Mucosa of stomach (tissue), 1 donor: ENCODE measurements around the gene APBA3.

Source experiments
- H3K27me3 ChIP-seq: one replicate; pipeline ENCODE4 v1.7.0; 2013; ENCODE audit warnings: mild to moderate bottlenecking, low read length; ENCODE audit not compliant: control insufficient read depth, insufficient read depth
- H3K36me3 ChIP-seq: one replicate; pipeline ENCODE4 v1.7.0; 2013; ENCODE audit warnings: low read length; ENCODE audit not compliant: control insufficient read depth, insufficient read depth
- H3K4me1 ChIP-seq: one replicate; pipeline ENCODE4 v1.7.0; 2013; ENCODE audit warnings: mild to moderate bottlenecking, low read length; ENCODE audit not compliant: control insufficient read depth, insufficient read depth
- H3K4me3 ChIP-seq: one replicate; pipeline ENCODE4 v1.7.0; 2013; ENCODE audit warnings: low read length
- H3K9ac ChIP-seq: one replicate; pipeline ENCODE4 v1.7.0; 2013; ENCODE audit warnings: mild to moderate bottlenecking, low read length, moderate library complexity
- H3K9me3 ChIP-seq: one replicate; pipeline ENCODE4 v1.7.0; 2013; ENCODE audit warnings: mild to moderate bottlenecking, low read length, moderate library complexity; ENCODE audit not compliant: control insufficient read depth
- donor health status: Pancreatic carcinoma.

Gene APBA3

DNA sequence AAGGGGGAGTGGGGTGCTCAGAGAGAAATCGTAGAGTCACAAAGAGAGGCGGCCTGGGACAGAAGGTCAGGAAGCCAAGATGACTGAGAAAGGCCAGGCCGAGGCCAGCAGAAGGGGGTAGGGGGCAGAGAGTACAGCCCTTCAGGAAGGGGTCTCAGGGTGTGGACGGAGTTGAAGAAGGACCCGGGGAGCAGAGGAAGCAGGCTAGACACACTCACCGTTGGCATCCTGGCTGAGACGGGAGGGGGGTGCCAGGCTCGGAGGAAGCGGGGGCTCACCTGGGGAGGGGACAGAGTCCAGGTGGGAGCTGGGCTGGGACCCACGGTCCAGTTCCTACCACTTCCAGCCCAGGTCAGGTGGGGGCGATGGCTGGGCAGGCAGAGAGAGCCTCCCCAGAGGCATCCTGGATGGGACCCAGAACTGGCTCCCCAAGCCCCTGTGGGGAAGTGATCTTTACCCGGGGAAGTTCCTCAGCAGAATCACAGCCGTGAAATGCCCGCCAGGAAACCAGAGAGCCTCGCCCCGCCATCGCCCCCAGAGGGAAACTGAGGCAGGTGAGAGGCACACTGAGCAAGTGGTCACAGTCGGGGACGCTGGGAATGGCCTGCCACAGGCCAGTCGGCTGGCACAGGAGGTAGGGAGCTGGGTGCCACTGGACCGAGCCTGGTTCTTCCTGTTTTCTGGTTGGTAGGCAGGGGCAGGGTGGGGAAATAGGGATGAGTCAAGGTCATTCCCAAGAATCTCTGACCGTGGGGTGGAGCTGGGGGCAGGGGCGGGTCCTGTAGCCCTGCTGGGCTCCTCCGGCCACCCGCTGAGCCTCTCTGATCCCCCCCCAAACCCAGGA lies 23.3 kb upstream of the APBA3 start:
- no peaks in the 10 kb centered on the region for H3K9me3 ChIP-seq
- no peak overlapping the region for H3K9ac ChIP-seq
- H3K27me3 ChIP-seq, result peaks cover 25% of the 10 kb centered on the region
- H3K4me1 ChIP-seq, result no peaks in the 10 kb centered on the region
- no peaks in the 10 kb centered on the region for H3K36me3 ChIP-seq
- H3K4me3 ChIP-seq, result no peak overlapping the region

DNA sequence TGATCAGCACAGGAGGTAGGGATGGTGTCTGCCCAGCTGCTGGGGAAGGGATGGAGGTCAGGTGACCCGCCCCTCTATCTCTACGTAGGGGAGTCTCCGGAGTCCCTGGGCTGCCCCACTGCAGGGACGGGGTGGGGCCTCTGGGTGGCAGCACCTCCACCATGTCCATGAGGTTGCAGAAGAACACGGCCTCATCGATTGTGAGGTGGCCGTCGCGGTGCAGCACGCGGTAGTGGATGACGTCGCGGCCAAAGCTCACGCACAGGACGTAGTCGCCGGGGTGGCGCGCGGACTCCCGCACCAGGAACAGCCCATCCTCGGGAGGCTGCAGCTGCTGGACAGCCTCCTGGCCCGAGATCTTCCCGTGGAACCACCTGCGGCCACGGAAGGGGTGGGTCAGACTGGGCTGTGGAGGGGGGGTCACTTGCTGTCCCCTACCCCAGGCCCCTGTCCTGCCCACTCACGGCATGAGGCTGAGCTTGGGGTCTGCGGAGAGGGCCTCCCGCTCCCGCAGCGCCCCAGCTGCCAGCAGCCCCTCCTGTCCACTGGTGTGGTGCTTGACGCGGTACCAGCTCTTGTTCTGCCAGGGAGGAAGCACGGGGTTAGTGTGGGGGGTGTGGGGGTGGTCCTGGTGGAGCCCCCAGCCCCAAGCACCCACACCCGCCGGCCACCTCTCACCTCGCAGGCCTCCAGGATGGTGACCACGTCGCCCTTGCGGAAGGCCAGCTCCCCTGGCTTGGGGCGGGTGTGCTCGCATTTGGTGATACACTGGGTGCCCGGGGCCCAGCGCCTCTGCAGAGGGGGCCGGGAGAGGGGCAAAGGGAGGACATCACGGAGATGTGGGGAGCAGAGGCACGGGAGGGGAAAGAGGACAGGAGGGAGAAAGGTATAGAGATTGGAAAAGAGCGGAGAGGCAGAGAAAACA lies 22.4 kb upstream of the APBA3 start:
- Histone ChIP-seq H3K9me3 (no peaks in the 10 kb centered on the region), H3K4me1 (no peaks in the 10 kb centered on the region), H3K4me3 (no peak overlapping the region), H3K27me3 (peaks cover 25% of the 10 kb centered on the region), H3K36me3 (no peaks in the 10 kb centered on the region), H3K9ac (no peak overlapping the region)

DNA sequence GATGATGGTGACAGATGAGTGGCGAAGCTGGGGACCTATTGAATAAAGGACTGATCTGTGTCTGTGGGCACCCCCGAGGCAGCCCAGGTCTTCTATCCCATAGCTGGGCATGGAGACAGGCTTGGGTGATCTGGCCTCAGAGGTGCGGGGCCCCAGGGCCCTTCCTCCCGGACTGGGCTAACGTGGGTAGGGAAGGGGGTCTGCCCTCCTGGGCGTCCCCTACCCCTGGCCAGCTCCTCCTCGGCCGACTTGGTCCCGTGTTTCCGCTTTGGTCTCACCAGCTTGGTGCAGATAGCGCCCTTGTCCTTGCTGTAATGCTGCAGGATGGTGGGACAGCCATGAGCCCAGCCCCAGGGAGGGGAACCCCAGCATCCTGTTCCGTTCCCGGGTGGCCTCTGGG lies 21.4 kb upstream of the APBA3 start:
- H3K4me3 ChIP-seq, result no peak overlapping the region
- no peaks in the 10 kb centered on the region for H3K9me3 ChIP-seq
- H3K4me1 ChIP-seq, result no peaks in the 10 kb centered on the region
- peaks cover 25% of the 10 kb centered on the region for H3K27me3 ChIP-seq
- no peak overlapping the region for H3K9ac ChIP-seq
- H3K36me3 ChIP-seq, result no peaks in the 10 kb centered on the region

DNA sequence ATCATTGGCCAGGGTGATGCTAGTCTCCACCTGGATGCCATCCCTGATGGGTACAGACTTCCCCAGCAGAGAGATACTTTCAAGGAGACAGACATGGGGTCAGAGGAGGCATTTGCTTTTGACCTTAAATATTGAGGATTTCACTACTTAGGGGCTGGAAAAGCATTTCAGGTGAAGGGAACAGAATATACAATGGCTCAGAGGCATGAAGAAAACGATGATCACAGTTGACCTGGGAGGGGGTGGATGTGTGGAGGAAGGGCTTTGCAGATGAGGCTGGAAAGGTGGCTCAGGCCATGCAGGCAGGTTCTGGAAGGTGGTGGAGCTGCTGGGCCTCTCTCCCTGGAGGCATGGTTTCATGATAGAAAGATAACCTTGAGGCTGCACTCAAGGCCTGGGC lies 20.8 kb upstream of the APBA3 start:
- Histone ChIP-seq H3K4me1 (no peaks in the 10 kb centered on the region), H3K27me3 (peaks cover 25% of the 10 kb centered on the region), H3K9me3 (no peaks in the 10 kb centered on the region), H3K9ac (no peak overlapping the region), H3K36me3 (no peaks in the 10 kb centered on the region), H3K4me3 (no peak overlapping the region)

GRCh38 chr19:3781603-3782002 lies 20.1 kb upstream of the APBA3 start:
- no peaks in the 10 kb centered on the region for H3K36me3 ChIP-seq
- H3K4me3 ChIP-seq, result no peak overlapping the region
- H3K9ac ChIP-seq, result no peak overlapping the region
- H3K27me3 ChIP-seq, result peaks cover 21% of the 10 kb centered on the region
- H3K4me1 ChIP-seq, result no peaks in the 10 kb centered on the region
- no peaks in the 10 kb centered on the region for H3K9me3 ChIP-seq

DNA sequence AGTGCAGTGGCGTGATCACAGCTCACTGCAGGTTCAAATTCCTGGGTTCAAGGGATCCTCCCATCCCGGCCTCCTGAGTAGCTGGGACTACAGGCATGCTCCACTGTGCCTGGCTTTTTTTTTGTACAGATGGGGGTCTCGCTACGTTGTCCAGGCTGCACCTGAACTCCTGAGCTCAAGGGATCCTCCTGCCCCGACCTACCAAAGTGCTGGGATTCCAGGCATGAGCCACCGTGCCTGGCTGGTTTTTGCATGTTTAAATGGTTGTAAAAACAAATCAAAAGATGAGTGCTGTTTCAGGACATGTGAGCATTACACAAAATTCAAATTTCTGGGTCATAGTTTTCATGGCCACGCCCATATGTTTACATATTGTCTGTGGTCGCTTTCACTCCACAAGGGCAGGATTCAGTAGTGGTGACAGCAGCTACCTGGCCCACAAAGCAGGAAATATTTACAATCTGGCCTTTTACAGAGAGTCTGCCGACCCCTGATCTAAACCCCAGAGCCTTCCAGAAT lies 19.4 kb upstream of the APBA3 start:
- H3K4me1 ChIP-seq, result no peaks in the 10 kb centered on the region
- H3K9me3 ChIP-seq, result no peaks in the 10 kb centered on the region
- H3K36me3 ChIP-seq, result no peaks in the 10 kb centered on the region
- H3K9ac ChIP-seq, result no peak overlapping the region
- H3K4me3 ChIP-seq, result no peak overlapping the region
- peaks cover 18% of the 10 kb centered on the region for H3K27me3 ChIP-seq

DNA sequence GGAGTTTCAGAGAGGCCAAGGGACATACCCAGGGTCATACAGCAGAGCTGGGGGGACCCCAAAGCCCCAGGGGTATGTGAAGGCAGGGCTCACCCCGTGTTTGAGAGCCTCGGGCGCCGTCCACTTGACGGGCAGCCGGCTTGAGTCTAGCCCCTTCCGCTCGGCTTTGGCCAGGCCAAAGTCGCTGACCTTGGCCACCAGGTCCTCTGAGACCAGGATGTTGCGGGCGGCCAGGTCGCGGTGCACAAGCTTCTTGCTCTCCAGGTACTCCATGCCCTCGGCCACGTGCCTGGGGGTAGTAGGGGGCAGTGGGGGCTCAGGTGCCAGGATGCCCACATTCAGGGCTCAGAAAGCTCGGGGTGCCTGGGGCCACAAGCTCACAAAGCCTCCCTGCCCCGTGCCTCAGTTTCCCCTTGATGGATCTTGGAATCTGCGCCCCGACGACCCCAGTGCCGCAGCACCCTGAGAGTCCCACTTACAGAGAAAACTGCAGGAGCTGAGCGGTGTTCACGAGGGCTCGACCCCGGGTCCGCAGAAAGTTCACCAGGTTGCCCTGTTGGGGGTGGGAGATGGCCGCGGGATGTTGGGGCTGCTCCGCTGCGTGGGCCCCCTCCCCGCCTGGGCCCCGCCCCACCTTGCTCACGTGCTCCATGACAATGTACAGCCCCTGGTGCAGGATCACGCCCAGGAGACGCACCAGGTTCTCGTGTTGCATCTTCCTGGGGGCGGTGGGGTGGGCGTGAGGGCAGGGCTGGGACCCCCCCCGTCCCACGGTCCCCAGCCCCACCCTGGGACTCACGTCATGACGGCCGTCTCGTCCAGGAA lies 17.6 kb upstream of the APBA3 start:
- Histone ChIP-seq H3K9me3 (no peaks in the 10 kb centered on the region), H3K27me3 (peaks cover under 1% of the 10 kb centered on the region), H3K9ac (no peak overlapping the region), H3K4me1 (no peaks in the 10 kb centered on the region), H3K4me3 (no peak overlapping the region), H3K36me3 (no peaks in the 10 kb centered on the region)

GRCh38 chr19:3778104-3778867 lies 16.8 kb upstream of the APBA3 start:
- Histone ChIP-seq H3K4me1 (no peaks in the 10 kb centered on the region), H3K36me3 (no peaks in the 10 kb centered on the region), H3K4me3 (no peak overlapping the region), H3K9ac (no peak overlapping the region), H3K9me3 (no peaks in the 10 kb centered on the region), H3K27me3 (no peaks in the 10 kb centered on the region)

DNA sequence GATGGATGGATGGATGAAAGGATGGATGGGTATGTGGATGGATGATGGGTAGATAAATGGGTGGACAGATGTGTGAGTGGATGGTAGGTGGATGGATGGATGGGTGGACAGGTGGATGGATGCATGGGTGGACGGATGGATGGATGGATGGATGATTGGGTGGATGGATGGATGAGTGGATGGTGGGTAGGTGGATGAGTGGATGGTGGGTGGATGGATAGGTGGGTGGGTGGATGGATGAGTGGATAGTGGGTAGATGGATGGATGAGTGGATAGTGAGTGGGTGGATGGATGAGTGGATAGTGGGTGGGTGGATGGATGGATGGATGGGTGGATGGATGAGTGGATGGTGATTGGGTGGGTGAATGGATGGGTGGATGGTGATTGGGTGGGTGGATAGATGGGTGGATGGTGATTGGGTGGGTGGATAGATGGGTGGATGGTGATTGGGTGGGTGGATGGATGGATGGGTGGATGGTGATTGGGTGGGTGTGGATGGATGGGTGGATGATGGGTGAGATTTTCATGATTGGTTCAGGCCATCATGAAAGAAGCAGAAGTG lies 15.1 kb upstream of the APBA3 start:
- no peaks in the 10 kb centered on the region for H3K9me3 ChIP-seq
- no peak overlapping the region for H3K4me3 ChIP-seq
- no peaks in the 10 kb centered on the region for H3K36me3 ChIP-seq
- H3K9ac ChIP-seq, result no peak overlapping the region
- no peaks in the 10 kb centered on the region for H3K4me1 ChIP-seq
- no peaks in the 10 kb centered on the region for H3K27me3 ChIP-seq

DNA sequence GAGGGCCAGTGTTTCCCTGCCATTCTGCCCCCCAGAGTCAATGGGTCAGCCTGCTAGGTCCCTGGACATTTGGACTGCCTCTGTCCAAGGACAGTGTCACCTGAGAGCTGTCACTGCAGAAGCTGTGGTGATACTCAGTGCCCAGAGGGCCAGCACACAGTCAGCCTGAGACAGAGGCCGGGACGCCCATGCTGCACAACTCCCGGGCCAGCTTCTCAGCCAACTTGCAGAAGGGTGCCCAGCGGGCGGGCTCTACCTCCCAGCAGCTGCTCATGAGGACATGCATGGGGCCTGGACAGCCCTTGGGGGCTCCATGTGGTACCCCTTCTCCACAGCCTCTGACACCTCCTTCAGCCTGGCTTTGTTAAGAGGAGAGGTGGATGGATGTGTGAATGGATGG lies 14.3 kb upstream of the APBA3 start:
- no peaks in the 10 kb centered on the region for H3K9me3 ChIP-seq
- H3K27me3 ChIP-seq, result no peaks in the 10 kb centered on the region
- H3K9ac ChIP-seq, result no peak overlapping the region
- H3K36me3 ChIP-seq, result no peaks in the 10 kb centered on the region
- H3K4me1 ChIP-seq, result no peaks in the 10 kb centered on the region
- no peak overlapping the region for H3K4me3 ChIP-seq

DNA sequence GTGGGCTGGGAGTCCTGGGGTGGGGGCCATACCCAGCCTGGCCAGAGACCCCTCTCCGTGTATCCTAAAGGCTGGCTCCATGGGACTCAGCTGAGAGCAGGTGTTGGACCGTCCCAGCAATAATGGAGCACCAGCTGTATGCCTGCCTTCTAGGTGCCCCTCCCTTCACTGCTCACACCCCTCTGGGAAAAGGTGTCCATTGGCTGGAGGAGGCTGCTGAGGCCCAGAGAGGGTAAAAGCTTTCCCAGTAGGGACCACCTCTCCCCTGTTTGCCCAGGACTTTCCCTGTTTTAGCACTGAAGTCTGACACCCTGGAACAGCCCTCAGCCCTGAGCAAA lies 13.9 kb upstream of the APBA3 start:
- Histone ChIP-seq H3K9ac (no peak overlapping the region), H3K4me1 (no peaks in the 10 kb centered on the region), H3K27me3 (no peaks in the 10 kb centered on the region), H3K36me3 (no peaks in the 10 kb centered on the region), H3K4me3 (no peak overlapping the region), H3K9me3 (no peaks in the 10 kb centered on the region)
